ENCODE measurements around the gene XPR1. TPM values are rescaled to one million over a fixed set of nuclear protein-coding genes. Genes with fewer than 3 reads are reported as not detected.

The XPR1 gene
- polyA plus RNA-seq, 1 donor = 9.3 TPM

GRCh38 chr1:180935326-180936109 lies 303.7 kb downstream of the XPR1 start:
- no peak for DNase-seq

GRCh38 chr1:180936110-180937011 lies 304.5 kb downstream of the XPR1 start:
- no peak for DNase-seq

- no peak for DNase-seq
Measured at GRCh38 chr1:180937012-180937372, 305.2 kb downstream of the XPR1 start.

- DNase-seq = no peak
Measured at GRCh38 chr1:180937624-180938225, 305.9 kb downstream of the XPR1 start.

GRCh38 chr1:180939073-180939710 lies 307.4 kb downstream of the XPR1 start:
- no peak for DNase-seq

GRCh38 chr1:180939711-180940103 lies 307.9 kb downstream of the XPR1 start:
- DNase-seq = no peak

Other genes starting within 250 kb of the XPR1 start
- gene ACBD6, start 129.4 kb upstream of the XPR1 start, polyA plus RNA-seq (ENCODE audit: insufficient read length) = 41.6 TPM
- not detected for gene OVAAL, start 73.1 kb upstream of the XPR1 start, polyA plus RNA-seq (ENCODE audit: insufficient read length)

All from hindlimb muscle (tissue), 1 donor.